Lung (tissue), 12 donors: ENCODE results near the gene RNF152. TPM values are rescaled to one million over a fixed set of nuclear protein-coding genes. Genes with fewer than 3 reads are reported as not detected.

Experiments used
- ATAC-seq: fragments of 200-7000 bp; cut with Tn5 transposase; one replicate; pipeline ENCODE4 v1.9.1; 2020; ENCODE audit warnings: moderate number of reproducible peaks; ENCODE audit not compliant: insufficient read depth, low FRiP score
- DNase-seq, 3 donors: peaks; one replicate each; pipeline ENCODE4 v3.0.0-alpha.2; 2013 to 2017
- H3K27ac ChIP-seq, 2 donors: one replicate each; pipeline ENCODE4 v1.5.1; 2013; ENCODE audit warnings: mild to moderate bottlenecking in 2 of 2, moderate library complexity in 2 of 2, control low read depth in 1 of 2, inconsistent platforms in 1 of 2, low read depth in 1 of 2, low read length in 1 of 2
- H3K27me3 ChIP-seq, 3 donors: one replicate each; pipeline ENCODE4 v1.5.1; 2013; ENCODE audit warnings: low read length in 2 of 3; ENCODE audit not compliant: control insufficient read depth in 3 of 3, insufficient read depth in 3 of 3
- H3K36me3 ChIP-seq, 4 donors: one replicate each; pipeline ENCODE4 v1.5.1; 2013; ENCODE audit warnings: low read length in 4 of 4, mild to moderate bottlenecking in 1 of 4, moderate library complexity in 1 of 4; ENCODE audit not compliant: control insufficient read depth in 4 of 4, insufficient read depth in 4 of 4
- H3K4me1 ChIP-seq, 5 donors: one replicate each; pipeline ENCODE4 v1.5.1; 2013; ENCODE audit warnings: low read length in 5 of 5, mild to moderate bottlenecking in 2 of 5, moderate library complexity in 1 of 5; ENCODE audit not compliant: control insufficient read depth in 5 of 5, insufficient read depth in 5 of 5
- H3K4me3 ChIP-seq: one replicate; pipeline ENCODE4 v1.5.1; 2013; ENCODE audit warnings: mild to moderate bottlenecking, control low read depth, moderate library complexity
- H3K9ac ChIP-seq, 2 donors: one replicate each; pipeline ENCODE4 v1.5.1; 2013; ENCODE audit warnings: low read length in 2 of 2, control low read depth in 1 of 2; ENCODE audit not compliant: insufficient read depth in 1 of 2
- H3K9me3 ChIP-seq, 4 donors: one replicate each; pipeline ENCODE4 v1.5.1; 2013; ENCODE audit warnings: low read length in 3 of 4, mild to moderate bottlenecking in 1 of 4, moderate library complexity in 1 of 4; ENCODE audit not compliant: control insufficient read depth in 4 of 4, insufficient read depth in 3 of 4
- CTCF ChIP-seq: IDR thresholded peaks from 2 replicates; pipeline ENCODE4 v1.5.1; 2012; ENCODE audit warnings: mild to moderate bottlenecking; ENCODE audit errors: control extremely low read depth, extremely low read depth
- WGBS, 2 donors: extraction: QIAGEN DNeasy Blood & Tissue Kit; methylation state at CpG; one replicate each; pipeline ENCODE4 v1.1.7; 2013; 5-methylcytosine and 5-hydroxymethylcytosine counted together
- polyA plus RNA-seq, 2 donors: library from polyadenylated mRNA; stranded (reverse); fragments of 200-250 nt; gene quantifications; one replicate each; pipeline ENCODE4 v1.2.1, GENCODE V29; 2013
- total RNA-seq, 2 donors: library from RNA; depleted of rRNA in 1 of 2; stranded (reverse); fragments of >200 nt in 1 of 2; gene quantifications; one replicate each; pipeline ENCODE4 v1.2.1, GENCODE V29; 2014 to 2021
- donor health status: control.
- donor health status: control.
- donor health status: Bipolar disorder and iron deficiency.
- donor health status: healthy.
- donor health status: DM: yes; HTN: yes; CAD: no.

RNF152 gene
- total and polyA plus RNA-seq, 4 donors, result 1.1 to 55.6 (median 9.6) TPM

GRCh38 chr18:61896757-61897156 lies 4.0 kb upstream of the RNF152 start:
- DNase-seq (peak in 1 of 3 donors; percentile 11), ATAC-seq (no peak)
- Histone ChIP-seq H3K9me3 (no peaks in the 10 kb centered on the region), H3K27ac (no peak overlapping the region), H3K4me3 (no peak overlapping the region), H3K27me3 (peaks cover 0 to 6% (median 4%) of the 10 kb centered on the region in 3 donors), H3K4me1 (peaks cover 0 to 14% (median 7%) of the 10 kb centered on the region in 5 donors), H3K9ac (no peak overlapping the region), H3K36me3 (no peaks in the 10 kb centered on the region)
- 60% methylated on average over 5 of the region's 5 CpGs for WGBS, 2 donors
- no peak for TF ChIP-seq CTCF

GRCh38 chr18:61896118-61896517 lies 3.3 kb upstream of the RNF152 start:
- Histone ChIP-seq H3K9me3 (no peaks in the 10 kb centered on the region), H3K9ac (no peak overlapping the region), H3K27ac (no peak overlapping the region), H3K36me3 (no peaks in the 10 kb centered on the region), H3K4me1 (peaks cover 0 to 16% (median 6%) of the 10 kb centered on the region in 5 donors), H3K4me3 (no peak overlapping the region), H3K27me3 (peaks cover 0 to 6% (median 4%) of the 10 kb centered on the region in 3 donors)
- no peak for DNase-seq
- no peak for TF ChIP-seq CTCF
- no peak for ATAC-seq
- WGBS, 2 donors, result 95 to 98% methylated on average over 1 of the region's 1 CpG

DNA sequence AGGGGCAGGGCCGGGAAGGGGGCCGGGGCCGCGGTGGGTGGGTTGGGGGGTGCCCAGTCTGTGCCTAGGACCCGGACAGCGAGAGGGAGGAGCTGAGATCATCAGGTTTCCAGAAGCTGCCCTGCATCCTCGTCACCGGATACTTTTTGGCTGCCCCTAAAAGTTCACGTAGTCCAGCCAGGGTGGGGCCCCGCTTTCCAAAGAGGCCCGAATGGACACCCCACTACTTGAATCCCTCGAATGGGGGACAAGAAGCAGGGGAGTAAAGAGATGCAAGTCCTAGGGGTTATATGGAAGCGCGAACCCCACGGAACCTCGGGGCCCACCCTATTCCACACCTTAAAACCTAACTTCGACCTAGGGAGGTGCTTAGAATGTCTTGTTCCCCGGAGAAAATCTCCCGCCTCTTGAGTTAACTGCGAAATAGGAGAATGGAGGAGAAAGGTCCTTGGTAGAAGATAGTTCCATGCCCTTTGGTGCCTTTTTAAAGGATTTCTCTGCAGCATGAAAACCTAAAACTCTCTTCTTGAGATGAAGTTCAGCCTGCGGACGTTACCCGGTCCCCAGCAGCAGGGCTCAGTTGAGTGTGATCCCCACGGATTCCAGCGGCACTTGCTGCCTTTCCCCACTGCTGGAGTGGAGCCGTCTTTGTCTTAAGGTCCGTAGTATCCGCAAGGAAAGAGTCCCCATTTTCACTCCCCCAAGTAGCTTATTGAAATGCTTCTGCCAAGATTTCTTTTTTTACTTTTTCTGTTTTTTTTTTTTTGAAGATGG lies 2.1 kb upstream of the RNF152 start:
- peak overlapping the region in 1 of 2 donors; percentile 49 for H3K9ac ChIP-seq
- ATAC-seq (no peak), DNase-seq (peak in 2 of 3 donors; percentile 15 to 30)
- no peak overlapping the region for H3K27ac ChIP-seq
- H3K4me1 ChIP-seq, result peaks cover 0 to 16% (median 6%) of the 10 kb centered on the region in 5 donors
- H3K4me3 ChIP-seq, result peak overlapping the region; percentile 80
- H3K27me3 ChIP-seq, result peaks cover 0 to 6% (median 4%) of the 10 kb centered on the region in 3 donors
- no peaks in the 10 kb centered on the region for H3K36me3 ChIP-seq
- WGBS, 2 donors, result 19 to 24% methylated on average over 28 of the region's 28 CpGs
- H3K9me3 ChIP-seq, result no peaks in the 10 kb centered on the region
- no peak for TF ChIP-seq CTCF
